BJ (cell line): ENCODE measurements around the gene SORCS2. TPM values are rescaled to one million over a fixed set of nuclear protein-coding genes. Genes with fewer than 3 reads are reported as not detected.

Experiments used
- CTCF ChIA-PET: fragments of 350-600 bp; formaldehyde crosslinking; extraction: SDS; loops from one replicate; lab custom pipeline; 2021; ENCODE audit warnings: antibody characterized with exemption, inconsistent platforms; lab: Yijun Ruan, JAX
- POLR2A ChIA-PET: fragments of 300-600 bp; sonication (Branson Sonifier 250); formaldehyde crosslinking; extraction: SDS; loops from one replicate; lab custom pipeline; 2021; ENCODE audit warnings: antibody characterized with exemption; lab: Charles Lee
- DNase-seq: peaks from one replicate; pipeline ENCODE4 v3.0.0-alpha.2; 2011; ENCODE audit warnings: low read depth
- H3K27me3 ChIP-seq: 2 replicates; pipeline ENCODE4 v1.6.0; 2011; ENCODE audit warnings: low read length; ENCODE audit not compliant: control insufficient read depth, insufficient read depth
- H3K36me3 ChIP-seq: 2 replicates; pipeline ENCODE4 v1.5.1; 2011; ENCODE audit warnings: low read length; ENCODE audit not compliant: control insufficient read depth, insufficient read depth
- H3K4me3 ChIP-seq: 2 replicates; pipeline ENCODE4 v1.5.1; 2011; ENCODE audit warnings: low read depth, mild to moderate bottlenecking, control low read depth, low read length
- CTCF ChIP-seq: IDR thresholded peaks from 2 replicates; pipeline ENCODE4 v1.5.1; 2011; ENCODE audit warnings: low read depth, mild to moderate bottlenecking, control low read depth, inconsistent platforms, low read length, moderate library complexity; ENCODE audit not compliant: insufficient read depth
- polyA plus RNA-seq: library from polyadenylated mRNA; depleted of rRNA; stranded (reverse); fragments of >200 nt; gene quantifications from 2 replicates; pipeline ENCODE4 v1.2.3, GENCODE V29; 2011

The SORCS2 gene
- polyA plus RNA-seq, 1 experiment: 0.63 TPM

GRCh38 chr4:7541414-7541810 lies 349.1 kb downstream of the SORCS2 start:
- POLR2A ChIA-PET: no interaction called here
- CTCF ChIA-PET: no interaction called here
- TF ChIP-seq CTCF: no peak
- Histone ChIP-seq H3K4me3 (no peak overlapping the region), H3K36me3 (no peaks in the 10 kb centered on the region), H3K27me3 (no peaks in the 10 kb centered on the region)
- DNase-seq: no peak

GRCh38 chr4:7542781-7543180 lies 350.4 kb downstream of the SORCS2 start:
- no peak for TF ChIP-seq CTCF
- ChIA-PET POLR2A (no interaction called here), CTCF (no interaction called here)
- no peaks in the 10 kb centered on the region for H3K36me3 ChIP-seq
- H3K27me3 ChIP-seq: no peaks in the 10 kb centered on the region
- DNase-seq: no peak
- H3K4me3 ChIP-seq: no peak overlapping the region

GRCh38 chr4:7546152-7546808 lies 353.9 kb downstream of the SORCS2 start:
- DNase-seq: no peak
- ChIA-PET CTCF (interaction anchor here (1.6 to 2.3 kb wide), 2 partner anchors 30 to 174 kb away, joined by 3 to 7 read pairs; no protein-coding TSS in a partner anchor), POLR2A (no interaction called here)
- Histone ChIP-seq H3K27me3 (peaks cover 1% of the 10 kb centered on the region; the same call in 1 of the 2 replicates), H3K4me3 (no peak overlapping the region), H3K36me3 (no peaks in the 10 kb centered on the region)
- TF ChIP-seq CTCF: no peak

GRCh38 chr4:7546809-7547367 lies 354.6 kb downstream of the SORCS2 start:
- ChIA-PET POLR2A (no interaction called here), CTCF (interaction anchor here (2.3 kb wide), 1 partner anchor 173 kb away, joined by 7 read pairs; no protein-coding TSS in a partner anchor)

More at GRCh38 chr4:7546809-7547367, 354.6 kb downstream of the SORCS2 start:
- no peak overlapping the region for H3K4me3 ChIP-seq
- H3K27me3 ChIP-seq: peaks cover 1% of the 10 kb centered on the region; the same call in 1 of the 2 replicates
- no peaks in the 10 kb centered on the region for H3K36me3 ChIP-seq
- no peak for TF ChIP-seq CTCF
- DNase-seq: peak; percentile 58
